Central memory CD8-positive, alpha-beta T cell (primary cell): ENCODE measurements around the gene SCP2D1.

Experiments
- ATAC-seq: fragments of 150-1000 bp; cut with Tn5 transposase; replicated peaks from 2 replicates; pipeline ENCODE4 v1.10.0; 2022; ENCODE audit warnings: mild to moderate bottlenecking, moderate FRiP score, moderate number of reproducible peaks; ENCODE audit not compliant: poor library complexity, severe bottlenecking; ENCODE audit errors: extremely low read depth
- DNase-seq, 2 donors: peaks; one replicate each; pipeline ENCODE4 v3.0.0; 2021; ENCODE audit warnings: low spot score in 2 of 2
- H3K27ac Mint-ChIP-seq: one replicate; pipeline ENCODE4 v1.8.0; 2022; ENCODE audit warnings: low read depth, mild to moderate bottlenecking, moderate library complexity, mixed read lengths
- H3K27me3 Mint-ChIP-seq: one replicate; pipeline ENCODE4 v1.8.0; 2022; ENCODE audit warnings: mixed read lengths
- H3K36me3 Mint-ChIP-seq: one replicate; pipeline ENCODE4 v1.8.0; 2022; ENCODE audit warnings: mild to moderate bottlenecking, moderate library complexity, mixed read lengths; ENCODE audit not compliant: insufficient read depth
- H3K4me1 Mint-ChIP-seq: one replicate; pipeline ENCODE4 v1.8.0; 2022; ENCODE audit warnings: mixed read lengths
- H3K4me3 Mint-ChIP-seq: one replicate; pipeline ENCODE4 v1.8.0; 2022; ENCODE audit warnings: mild to moderate bottlenecking, moderate library complexity, mixed read lengths
- H3K9me3 Mint-ChIP-seq: one replicate; pipeline ENCODE4 v1.8.0; 2022; ENCODE audit warnings: mixed read lengths

SCP2D1 gene

GRCh38 chr20:18793625-18794427 is 19.8 kb upstream of the SCP2D1 start:
- Mint-ChIP-seq H3K27ac (peak overlapping the region; percentile 99), H3K27me3 (peaks cover 49% of the 10 kb centered on the region)

GRCh38 chr20:18794428-18794787 is 19.2 kb upstream of the SCP2D1 start:
- Mint-ChIP-seq H3K4me1 (peaks cover 10% of the 10 kb centered on the region), H3K9me3 (no peaks in the 10 kb centered on the region), H3K36me3 (peaks cover 6% of the 10 kb centered on the region), H3K27me3 (peaks cover 51% of the 10 kb centered on the region), H3K27ac (peak overlapping the region; percentile 99), H3K4me3 (peak overlapping the region; percentile 91)
- DNase-seq (no peak), ATAC-seq (peak; percentile 8)

More at GRCh38 chr20:18793625-18794427, 19.8 kb upstream of the SCP2D1 start:
- Mint-ChIP-seq H3K36me3 (peaks cover 6% of the 10 kb centered on the region), H3K4me3 (peak overlapping the region; percentile 91), H3K9me3 (no peaks in the 10 kb centered on the region), H3K4me1 (peaks cover 10% of the 10 kb centered on the region)
- ATAC-seq (peak; percentile 98), DNase-seq (peak; percentile 72 to 78)

- no peak overlapping the region for H3K4me3 Mint-ChIP-seq
- peaks cover 6% of the 10 kb centered on the region for H3K36me3 Mint-ChIP-seq
- no peaks in the 10 kb centered on the region for H3K9me3 Mint-ChIP-seq
- no peak overlapping the region for H3K27ac Mint-ChIP-seq
- DNase-seq (no peak), ATAC-seq (no peak)
- peaks cover 10% of the 10 kb centered on the region for H3K4me1 Mint-ChIP-seq
- peaks cover 44% of the 10 kb centered on the region for H3K27me3 Mint-ChIP-seq
Observed at GRCh38 chr20:18795366-18795765, 18.2 kb upstream of the SCP2D1 start.

GRCh38 chr20:18796282-18796833 is 17.2 kb upstream of the SCP2D1 start:
- Mint-ChIP-seq H3K36me3 (peaks cover 6% of the 10 kb centered on the region), H3K4me3 (no peak overlapping the region), H3K4me1 (peaks cover 10% of the 10 kb centered on the region), H3K27me3 (peaks cover 35% of the 10 kb centered on the region), H3K9me3 (no peaks in the 10 kb centered on the region), H3K27ac (no peak overlapping the region)
- ATAC-seq (no peak), DNase-seq (no peak)

GRCh38 chr20:18801516-18801915 is 12.1 kb upstream of the SCP2D1 start:
- Mint-ChIP-seq H3K27me3 (peaks cover 38% of the 10 kb centered on the region), H3K9me3 (no peaks in the 10 kb centered on the region), H3K27ac (no peak overlapping the region), H3K36me3 (no peaks in the 10 kb centered on the region), H3K4me1 (no peaks in the 10 kb centered on the region), H3K4me3 (no peak overlapping the region)
- ATAC-seq (no peak), DNase-seq (no peak)

- Mint-ChIP-seq H3K4me1 (no peaks in the 10 kb centered on the region), H3K36me3 (no peaks in the 10 kb centered on the region), H3K27me3 (peaks cover 38% of the 10 kb centered on the region), H3K27ac (no peak overlapping the region), H3K9me3 (no peaks in the 10 kb centered on the region), H3K4me3 (no peak overlapping the region)
- DNase-seq (no peak), ATAC-seq (no peak)
Observed at GRCh38 chr20:18802012-18802634, 11.5 kb upstream of the SCP2D1 start.

- Mint-ChIP-seq H3K9me3 (no peaks in the 10 kb centered on the region), H3K27me3 (peaks cover 43% of the 10 kb centered on the region), H3K4me3 (no peak overlapping the region), H3K27ac (no peak overlapping the region), H3K36me3 (no peaks in the 10 kb centered on the region), H3K4me1 (no peaks in the 10 kb centered on the region)
- DNase-seq (no peak), ATAC-seq (no peak)
Observed at GRCh38 chr20:18805881-18806280, 7.7 kb upstream of the SCP2D1 start.

- H3K4me1 Mint-ChIP-seq = no peaks in the 10 kb centered on the region
- H3K27me3 Mint-ChIP-seq = peaks cover 38% of the 10 kb centered on the region
- H3K27ac Mint-ChIP-seq = no peak overlapping the region
- DNase-seq = no peak
- no peak overlapping the region for H3K4me3 Mint-ChIP-seq
- ATAC-seq = no peak
- no peaks in the 10 kb centered on the region for H3K36me3 Mint-ChIP-seq
- no peaks in the 10 kb centered on the region for H3K9me3 Mint-ChIP-seq
Observed at GRCh38 chr20:18808712-18809111, 4.9 kb upstream of the SCP2D1 start.

- Mint-ChIP-seq H3K27me3 (peaks cover 38% of the 10 kb centered on the region), H3K4me3 (no peak overlapping the region), H3K9me3 (no peaks in the 10 kb centered on the region), H3K27ac (no peak overlapping the region), H3K4me1 (no peaks in the 10 kb centered on the region), H3K36me3 (peaks cover 4% of the 10 kb centered on the region)
- DNase-seq (no peak), ATAC-seq (no peak)
Observed at GRCh38 chr20:18811186-18811585, 2.4 kb upstream of the SCP2D1 start.

- no peaks in the 10 kb centered on the region for H3K4me1 Mint-ChIP-seq
- DNase-seq = no peak
- peaks cover 4% of the 10 kb centered on the region for H3K36me3 Mint-ChIP-seq
- H3K27ac Mint-ChIP-seq = no peak overlapping the region
- peaks cover 38% of the 10 kb centered on the region for H3K27me3 Mint-ChIP-seq
- H3K4me3 Mint-ChIP-seq = no peak overlapping the region
- ATAC-seq = no peak
- no peaks in the 10 kb centered on the region for H3K9me3 Mint-ChIP-seq
Observed at GRCh38 chr20:18811904-18812303, 1.7 kb upstream of the SCP2D1 start.

GRCh38 chr20:18815194-18815942 is 1.8 kb downstream of the SCP2D1 start:
- no peak for ATAC-seq
- Mint-ChIP-seq H3K27me3 (peaks cover 32% of the 10 kb centered on the region), H3K36me3 (peaks cover 4% of the 10 kb centered on the region), H3K4me1 (no peaks in the 10 kb centered on the region), H3K27ac (no peak overlapping the region), H3K9me3 (no peaks in the 10 kb centered on the region), H3K4me3 (no peak overlapping the region)
- no peak for DNase-seq

- ATAC-seq (no peak), DNase-seq (no peak)
- Mint-ChIP-seq H3K27ac (no peak overlapping the region), H3K9me3 (no peaks in the 10 kb centered on the region), H3K36me3 (no peaks in the 10 kb centered on the region), H3K4me1 (no peaks in the 10 kb centered on the region), H3K27me3 (peaks cover 33% of the 10 kb centered on the region), H3K4me3 (no peak overlapping the region)
Observed at GRCh38 chr20:18822832-18823231, 9.2 kb downstream of the SCP2D1 start.
